CD4-positive, alpha-beta T cell treated with Interleukin-2 at 100 ng/mL for 4 hours (primary cell): Measurements from ENCODE around the gene IL10.

ENCODE experiments used
- DNase-seq: peaks from one replicate; pipeline ENCODE4 v3.0.0-alpha.2; 2020; ENCODE audit warnings: low spot score

The IL10 gene

GRCh38 chr1:206734499-206735142 lies 37.7 kb downstream of the IL10 start:
- DNase-seq = peak; percentile 77

- no peak for DNase-seq
Observed at GRCh38 chr1:206732992-206733391, 39.3 kb downstream of the IL10 start.

DNA sequence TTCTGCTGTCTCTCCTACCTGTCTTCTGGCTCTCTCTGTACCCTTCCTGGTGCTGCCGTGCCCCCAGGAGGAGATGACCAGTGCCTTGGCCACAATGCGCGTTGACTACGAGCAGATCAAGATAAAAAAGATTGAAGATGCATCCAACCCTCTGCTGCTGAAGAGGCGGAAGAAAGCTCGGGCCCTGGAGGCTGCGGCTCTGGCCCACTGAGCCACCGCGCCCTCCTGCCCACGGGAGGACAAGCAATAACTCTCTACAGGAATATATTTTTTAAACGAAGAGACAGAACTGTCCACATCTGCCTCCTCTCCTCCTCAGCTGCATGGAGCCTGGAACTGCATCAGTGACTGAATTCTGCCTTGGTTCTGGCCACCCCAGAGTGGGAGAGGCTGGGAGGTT lies 39.8 kb downstream of the IL10 start:
- DNase-seq = no peak

GRCh38 chr1:206729507-206729906 lies 42.8 kb downstream of the IL10 start:
- DNase-seq = no peak

DNA sequence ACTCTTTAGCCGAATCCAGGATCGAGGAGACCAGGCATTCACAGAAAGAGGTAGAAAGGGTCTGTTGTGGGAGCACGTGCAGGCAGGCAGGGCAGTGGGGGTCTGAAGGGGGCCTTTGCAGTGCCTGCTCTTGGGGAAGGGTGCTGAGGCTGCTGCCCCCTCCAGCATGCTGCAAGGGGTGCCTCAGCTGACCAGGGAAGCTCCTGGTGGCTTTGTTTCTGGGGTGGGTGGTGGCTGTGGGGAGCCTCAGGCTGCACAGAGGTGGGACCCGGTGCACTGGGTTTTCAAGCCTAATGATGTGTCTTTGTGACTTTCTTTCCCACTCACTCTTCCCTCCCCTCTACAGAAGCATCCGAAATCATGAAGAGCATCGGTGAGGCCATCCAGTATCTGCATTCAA lies 43.2 kb downstream of the IL10 start:
- no peak for DNase-seq

DNA sequence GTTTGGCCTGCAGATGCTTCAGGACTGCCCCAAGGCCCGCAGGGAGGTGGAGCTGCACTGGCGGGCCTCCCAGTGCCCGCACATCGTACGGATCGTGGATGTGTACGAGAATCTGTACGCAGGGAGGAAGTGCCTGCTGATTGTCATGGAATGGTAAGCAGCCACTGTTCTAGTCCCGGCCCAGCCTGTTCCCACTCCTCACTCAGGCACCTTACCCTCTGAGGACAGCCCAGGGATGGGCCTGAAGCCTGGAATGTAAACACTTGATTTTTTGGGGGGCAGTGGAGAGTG lies 43.7 kb downstream of the IL10 start:
- no peak for DNase-seq

DNA sequence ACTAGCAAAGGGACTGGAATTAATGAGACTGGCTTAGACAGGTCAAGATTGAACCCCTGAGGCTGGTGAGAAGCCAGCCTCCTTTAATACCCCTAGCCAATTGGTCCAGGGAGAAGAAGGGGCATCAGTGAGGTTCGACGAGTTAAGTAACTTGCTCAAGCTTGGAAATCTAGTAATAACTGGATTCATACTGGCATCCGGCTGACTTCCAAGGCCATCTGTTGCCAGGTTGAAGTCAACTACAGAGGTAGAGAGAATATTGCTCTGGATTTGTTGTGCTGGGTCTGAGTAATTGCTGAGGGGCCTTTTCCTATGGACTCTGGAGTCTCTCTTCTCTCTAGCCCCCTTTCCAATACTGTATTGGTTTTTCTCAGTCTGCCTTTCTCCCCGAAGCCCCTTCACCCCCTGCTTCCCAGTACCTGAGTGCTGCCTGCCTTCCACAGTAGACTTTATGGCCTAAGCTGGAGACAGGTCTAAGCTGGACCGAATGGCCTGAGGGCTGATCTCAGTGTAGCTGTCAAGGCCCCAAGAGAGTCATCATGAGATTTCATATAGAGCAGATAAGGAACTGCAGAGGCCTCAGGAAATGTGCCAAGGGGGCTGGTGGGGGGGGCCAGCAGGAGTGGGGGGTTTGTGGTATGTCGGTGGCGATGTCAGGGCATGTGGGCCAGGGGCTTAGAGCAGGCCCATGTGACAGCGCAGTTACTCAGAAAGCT lies 44.2 kb downstream of the IL10 start:
- no peak for DNase-seq

DNA sequence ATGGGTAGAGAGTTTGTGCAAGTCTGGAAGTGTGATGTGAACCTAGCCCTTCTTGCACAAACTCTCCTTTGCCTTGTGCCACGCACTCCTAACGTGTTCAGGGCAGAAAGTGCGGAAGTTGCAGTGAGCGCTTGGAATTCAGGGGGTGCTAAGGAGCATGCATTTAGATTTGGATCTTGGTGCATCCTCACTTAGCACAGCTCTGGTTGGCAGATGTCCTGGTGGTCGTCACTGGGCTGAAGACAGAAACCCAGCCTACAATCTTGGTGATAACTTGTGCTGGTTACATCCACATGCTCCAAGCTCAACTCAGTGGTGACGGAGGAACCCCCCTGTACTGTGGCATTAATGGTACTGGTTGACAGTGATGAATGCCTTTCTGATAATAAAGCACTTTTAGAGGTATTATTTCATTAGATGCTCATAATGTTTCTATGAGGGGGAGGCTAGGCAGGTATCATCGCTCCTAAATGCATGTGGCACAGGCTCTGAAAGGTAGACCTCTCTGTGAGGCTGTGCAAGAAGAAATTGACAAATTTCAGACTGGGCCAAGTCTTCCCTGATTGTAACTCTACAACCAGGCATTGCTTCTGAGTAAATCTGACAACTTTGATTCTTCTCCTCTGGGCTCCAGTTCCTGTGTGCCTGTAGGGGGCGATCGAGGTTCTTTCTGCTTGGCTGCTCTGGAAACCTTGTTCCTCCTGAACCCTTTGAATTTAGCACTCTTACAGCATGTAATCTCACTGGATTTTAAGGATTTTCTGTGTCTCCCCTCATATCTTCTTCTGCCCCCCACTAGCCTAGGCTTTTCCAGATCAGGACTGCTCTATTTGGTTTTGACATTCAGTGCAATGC lies 47.0 kb downstream of the IL10 start:
- DNase-seq = peak; percentile 66

- no peak for DNase-seq
Observed at GRCh38 chr1:206723805-206724472, 48.4 kb downstream of the IL10 start.

DNA sequence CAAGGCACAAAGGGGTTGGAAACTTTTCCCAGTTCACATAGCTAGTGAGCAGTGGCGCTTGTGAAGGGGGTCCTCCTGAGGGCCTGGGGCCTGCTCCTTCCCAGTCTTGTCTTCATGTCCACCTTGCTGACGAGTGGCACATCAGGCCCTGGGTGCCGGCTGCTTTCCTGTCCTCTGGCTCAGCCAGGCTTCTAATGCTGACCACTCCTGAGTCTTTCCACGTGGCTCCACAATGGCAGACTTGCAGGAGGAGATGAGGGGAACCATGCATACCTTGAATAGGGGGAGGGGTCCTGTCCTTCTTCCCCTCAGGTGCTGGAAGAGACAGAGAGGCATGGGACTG lies 48.9 kb downstream of the IL10 start:
- DNase-seq = no peak

GRCh38 chr1:206722751-206723461 lies 49.4 kb downstream of the IL10 start:
- DNase-seq = no peak

DNA sequence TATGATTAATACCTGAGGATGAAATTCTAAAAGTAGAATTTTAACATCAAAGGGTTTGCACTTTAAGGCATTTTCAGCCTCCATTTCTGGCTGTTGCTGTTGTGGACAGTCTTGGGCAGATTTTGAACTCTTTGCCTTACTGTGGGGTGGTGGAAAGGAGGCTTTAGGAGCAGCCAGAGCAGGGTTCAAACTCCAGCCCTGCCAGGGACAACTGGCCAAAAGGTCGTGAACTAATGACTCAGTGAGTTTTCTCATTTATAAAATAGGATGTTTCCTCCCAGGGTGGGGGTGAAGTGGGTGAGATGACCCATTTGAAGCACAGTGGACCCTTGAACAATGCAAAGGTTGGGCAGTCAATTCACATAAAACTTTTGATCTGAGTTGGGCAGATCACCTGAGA lies 50.8 kb downstream of the IL10 start:
- no peak for DNase-seq

GRCh38 chr1:206719169-206719839 lies 53.0 kb downstream of the IL10 start:
- no peak for DNase-seq

DNA sequence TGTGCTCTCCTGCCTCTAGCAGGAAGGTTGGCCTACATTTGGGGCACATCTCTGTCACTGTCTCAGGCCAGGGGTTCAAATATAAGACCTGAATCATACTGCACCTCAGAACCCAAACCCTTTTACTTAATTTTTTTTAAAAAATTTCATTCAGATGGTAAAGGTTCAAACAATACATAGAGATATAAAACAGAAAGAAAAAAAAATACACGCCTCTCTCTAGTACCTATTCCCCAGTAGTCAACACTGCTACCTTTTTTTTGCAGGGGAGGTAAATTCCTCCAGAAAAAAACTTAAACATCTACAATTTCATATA lies 54.7 kb downstream of the IL10 start:
- no peak for DNase-seq
